Transverse colon (tissue), 3 donors: ENCODE measurements around the gene TAGAP.

Experiments
- CTCF ChIP-seq, 5 experiments: fragments of 200-600 bp in 3 of 5; fragments of 450-650 bp in 2 of 5; sonication (generic) in 3 of 5; IDR thresholded peaks; 1 replicate in 2 of 5; 2 replicates in 3 of 5; pipeline ENCODE4 v1.5.1; 2016 to 2017; ENCODE audit warnings: antibody characterized with exemption in 5 of 5, inconsistent platforms in 3 of 5, mild to moderate bottlenecking in 2 of 5, moderate library complexity in 1 of 5
- POLR2A ChIP-seq: fragments of 450-650 bp; IDR thresholded peaks from one replicate; pipeline ENCODE4 v1.6.1; 2016; ENCODE audit warnings: antibody characterized with exemption, mild to moderate bottlenecking, moderate library complexity

- TF ChIP-seq CTCF (IDR thresholded peaks at IDR 0.05) (no peak), POLR2A (no peak)
These were observed 53.6 kb downstream of the TAGAP start for GRCh38 chr6:158991017-158991723.
